Fibroblast of the aortic adventitia (primary cell): Measurements from ENCODE around the gene NRBF2. TPM values are rescaled to one million over a fixed set of nuclear protein-coding genes. Genes with fewer than 3 reads are reported as not detected.

Experiments
- DNase-seq: peaks from one replicate; pipeline ENCODE4 v3.0.0-alpha.2; 2010; ENCODE audit warnings: low read depth
- H3K4me3 ChIP-seq: 2 replicates; pipeline ENCODE4 v1.5.1; 2011; ENCODE audit warnings: low read depth, mild to moderate bottlenecking, control low read depth, low read length, moderate library complexity
- CTCF ChIP-seq: IDR thresholded peaks from 2 replicates; pipeline ENCODE4 v1.5.1; 2011; ENCODE audit warnings: mild to moderate bottlenecking, low read length, control low read depth, inconsistent platforms; ENCODE audit not compliant: insufficient read depth
- total RNA-seq: library from RNA; depleted of rRNA; stranded (reverse); fragments of >200 nt; gene quantifications from 2 replicates; pipeline ENCODE4 v1.2.3, GENCODE V29; 2012; ENCODE audit warnings: low replicate concordance

NRBF2 gene
- total RNA-seq, 1 donor = 26.6 TPM

DNA sequence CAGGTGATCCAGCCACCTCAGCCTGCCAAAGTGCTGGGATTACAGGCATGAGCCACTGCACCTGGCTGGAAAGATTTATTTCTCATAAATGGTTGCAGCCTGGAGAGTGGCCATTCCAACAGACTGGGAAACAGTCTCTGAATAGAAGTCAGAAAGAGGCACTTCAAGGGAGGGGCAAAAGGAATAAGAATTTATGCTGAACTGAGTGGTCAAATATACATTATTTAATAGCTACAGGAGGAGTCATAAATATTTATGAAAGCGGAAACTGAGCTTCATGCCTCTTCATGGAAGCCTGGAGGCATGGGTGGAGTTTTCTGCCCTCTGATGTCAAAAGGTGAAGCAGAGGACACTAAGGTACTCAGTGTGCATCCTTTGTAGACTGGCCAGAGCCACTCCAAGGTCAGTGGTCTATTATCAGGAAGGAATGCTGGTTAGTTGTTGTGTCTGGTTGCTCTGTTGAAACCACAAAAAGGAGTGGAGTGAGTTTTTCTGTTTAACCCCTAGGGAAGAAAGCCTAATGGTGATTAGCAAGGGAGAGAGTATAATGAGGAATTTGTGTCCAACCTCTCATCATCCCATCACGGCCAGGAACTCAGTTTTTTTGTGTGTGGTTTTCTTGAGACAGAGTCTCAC lies 9.3 kb upstream of the NRBF2 start:
- no peak for DNase-seq
- TF ChIP-seq CTCF = no peak

GRCh38 chr10:63125459-63125858 lies 7.7 kb upstream of the NRBF2 start:
- no peak for DNase-seq
- no peak overlapping the region for H3K4me3 ChIP-seq
- no peak for TF ChIP-seq CTCF

More for the DNA sequence above, 9.3 kb upstream of the NRBF2 start:
- no peak overlapping the region for H3K4me3 ChIP-seq

- DNase-seq = peak; percentile 7
- TF ChIP-seq CTCF = no peak
- H3K4me3 ChIP-seq = no peak overlapping the region
Observed at GRCh38 chr10:63128443-63128842, 4.7 kb upstream of the NRBF2 start.

- H3K4me3 ChIP-seq = no peak overlapping the region
- TF ChIP-seq CTCF = no peak
- DNase-seq = peak; percentile 6
Observed at GRCh38 chr10:63129888-63130287, 3.2 kb upstream of the NRBF2 start.

GRCh38 chr10:63132651-63133055 lies 475 bp upstream of the NRBF2 start:
- no peak for DNase-seq
- peak overlapping the region; percentile 96 for H3K4me3 ChIP-seq
- TF ChIP-seq CTCF = no peak

DNA sequence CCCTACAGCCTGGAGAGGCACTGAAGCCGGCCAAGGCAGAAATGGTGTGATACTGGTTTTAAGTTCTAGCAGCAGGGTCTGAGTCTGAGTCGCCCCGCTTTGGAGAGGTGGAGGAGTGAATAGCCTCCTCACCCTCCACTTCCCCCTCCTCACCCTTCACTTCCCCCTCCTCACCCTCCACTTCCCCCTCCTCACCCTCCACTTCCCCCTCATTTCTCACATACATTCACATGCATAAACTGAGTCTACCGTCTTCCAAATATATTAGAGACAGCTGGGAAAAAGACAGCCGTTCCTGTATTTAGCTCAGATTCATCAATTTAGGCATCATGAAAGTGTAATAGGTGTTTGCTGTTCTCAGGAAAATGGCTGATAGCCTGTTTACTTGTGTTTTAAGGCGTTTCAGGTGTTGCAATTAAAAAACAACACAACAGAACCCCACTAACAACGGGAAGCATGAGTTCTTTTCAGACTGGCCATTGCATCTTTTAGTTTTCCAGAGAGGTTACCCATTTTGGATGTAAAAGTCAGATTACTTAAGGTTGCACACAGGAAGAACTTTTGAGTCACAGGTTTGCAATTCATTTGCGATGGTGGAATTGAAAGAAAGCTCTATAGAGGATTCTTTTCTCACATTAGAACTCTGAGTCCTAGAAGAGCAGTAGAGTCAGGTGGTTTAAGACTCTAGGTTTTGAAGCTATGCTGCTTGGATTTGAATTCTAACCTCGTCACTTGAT lies 861 bp downstream of the NRBF2 start:
- TF ChIP-seq CTCF = no peak
- peak; percentile 57 for DNase-seq
- H3K4me3 ChIP-seq = peak overlapping the region; percentile 96

GRCh38 chr10:63137306-63137705 lies 4.2 kb downstream of the NRBF2 start:
- TF ChIP-seq CTCF = no peak
- DNase-seq = no peak
- H3K4me3 ChIP-seq = no peak overlapping the region
